ENCODE results near the gene CREB5.
"Not testable (repeated sequence)": the region's sequence is repeated elsewhere in the genome, so short reads cannot be mapped to it uniquely, and the experiment has no call there.

Gene CREB5

DNA sequence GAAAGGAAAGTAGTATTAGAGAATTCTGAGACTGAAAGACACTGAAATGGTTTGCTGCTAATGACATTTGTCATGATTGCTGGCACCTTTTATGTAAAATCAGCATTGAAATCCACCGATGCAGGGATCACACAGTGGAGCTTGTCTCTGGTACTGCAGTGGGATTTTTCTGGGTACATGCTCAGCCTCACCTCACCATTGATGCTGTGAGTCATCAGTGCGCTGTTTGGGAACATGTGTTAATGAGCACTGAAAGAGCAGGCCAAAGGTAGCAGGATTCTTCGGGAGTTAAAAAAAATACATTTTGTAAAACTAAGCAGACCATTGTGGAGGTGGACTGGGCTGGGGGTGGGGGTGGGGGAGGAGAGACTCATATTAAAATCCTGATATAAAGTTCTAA, 174.9 kb downstream of the CREB5 start:
- DNase-seq = no peak

DNA sequence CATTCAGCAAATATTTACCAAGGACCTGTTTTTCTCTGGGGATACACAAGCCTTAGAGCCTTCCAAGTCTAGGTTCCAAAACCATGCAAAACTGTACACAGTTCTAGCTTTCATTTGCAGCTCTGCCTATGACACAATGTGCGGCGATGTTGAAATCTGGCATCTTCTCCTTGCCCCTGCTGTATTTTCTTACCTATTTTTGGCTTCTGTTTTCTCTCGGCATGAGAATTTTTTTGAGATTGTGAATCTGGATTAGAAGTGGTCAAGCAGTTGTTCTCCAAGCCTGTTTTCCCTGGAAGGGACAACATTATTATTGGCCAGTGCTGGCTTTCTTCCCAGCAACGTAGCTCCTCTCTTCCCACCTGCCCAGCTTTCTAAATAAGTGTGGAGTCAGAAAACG, 176.3 kb downstream of the CREB5 start:
- DNase-seq = no peak

GRCh38 chr7:28591041-28591674, 178.8 kb downstream of the CREB5 start:
- no peak for DNase-seq

DNA sequence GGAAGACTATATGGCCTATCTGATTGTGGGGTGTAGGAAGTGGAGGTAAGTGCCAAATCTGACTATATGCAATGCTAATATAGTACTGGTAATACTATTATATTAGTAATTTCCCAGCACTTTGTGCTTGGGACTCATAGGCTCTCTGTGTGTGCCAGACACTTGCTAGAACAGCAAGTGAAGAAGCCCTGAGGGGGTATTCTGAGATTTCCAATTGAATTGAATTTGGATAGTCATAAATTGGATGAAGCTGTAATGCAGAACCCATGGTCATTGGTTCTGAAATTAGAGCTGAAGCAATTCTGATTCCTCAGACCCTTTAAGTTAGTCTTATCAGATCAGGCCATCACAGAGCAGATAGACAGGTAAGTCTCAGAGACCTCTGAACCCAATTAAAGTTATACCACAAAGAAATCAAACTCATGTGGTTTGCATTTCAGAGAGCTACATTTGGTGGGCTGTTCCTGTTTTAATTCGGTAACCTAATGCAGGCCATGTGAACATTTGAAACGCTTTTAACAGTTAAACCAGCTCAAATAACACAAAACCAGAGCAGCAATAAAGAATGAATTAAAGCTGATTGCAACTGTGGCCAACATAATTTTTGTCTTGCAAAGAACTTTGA, 179.5 kb downstream of the CREB5 start:
- DNase-seq = no peak

DNA sequence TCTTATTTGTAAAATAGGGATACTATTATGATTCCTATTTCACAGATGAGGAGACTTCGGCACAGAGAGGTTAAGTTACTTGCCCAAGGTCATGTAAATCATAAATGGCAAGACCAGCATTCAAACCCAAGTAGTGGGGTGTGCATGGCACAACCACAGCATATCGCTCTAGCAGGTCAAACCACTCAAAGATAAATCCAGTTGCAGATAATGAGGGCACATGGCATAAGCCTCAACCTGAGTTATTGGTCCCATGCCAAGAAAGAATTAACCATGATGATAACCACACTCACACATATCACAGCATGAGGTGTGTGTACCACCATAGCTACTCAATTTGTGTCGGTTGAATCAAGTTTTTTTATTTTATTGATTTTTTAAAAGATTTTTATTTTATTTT, 180.5 kb downstream of the CREB5 start:
- no peak for DNase-seq

- no peak for DNase-seq
Observed at GRCh38 chr7:28595076-28595475, 182.8 kb downstream of the CREB5 start.

- DNase-seq = no peak
Observed at GRCh38 chr7:28595801-28596200, 183.5 kb downstream of the CREB5 start.

DNA sequence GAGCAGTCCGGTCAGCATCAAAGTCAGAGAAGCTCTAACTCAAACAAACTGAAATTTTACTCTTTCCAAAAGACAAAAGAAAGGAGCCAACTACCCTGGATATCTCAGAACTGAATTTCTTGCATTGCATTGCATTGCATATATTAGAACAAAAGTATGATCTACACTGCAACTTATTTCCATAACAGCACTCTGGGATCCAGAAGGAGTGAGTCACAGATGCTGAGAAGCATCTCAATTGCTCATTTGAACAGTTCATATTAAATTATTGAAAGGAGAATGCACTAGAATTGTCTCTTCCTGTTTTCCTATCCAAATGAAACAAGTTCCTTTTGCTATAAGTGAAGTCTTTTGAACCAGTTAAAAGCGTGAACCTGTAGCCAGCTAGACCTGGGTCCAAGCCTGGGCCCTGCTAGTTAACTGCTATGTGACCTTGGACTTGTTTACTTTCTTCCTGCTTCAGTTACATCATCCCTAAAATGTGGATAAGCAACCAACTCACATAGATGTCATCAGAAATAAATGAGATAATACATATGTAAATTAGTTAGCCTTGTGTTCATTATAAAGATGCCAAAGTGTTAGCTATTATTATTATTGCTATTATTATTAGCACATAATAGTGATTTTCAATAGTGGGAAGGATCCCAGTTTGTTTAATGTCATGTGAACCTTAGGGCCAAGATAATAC, 184.1 kb downstream of the CREB5 start:
- no peak for DNase-seq

DNA sequence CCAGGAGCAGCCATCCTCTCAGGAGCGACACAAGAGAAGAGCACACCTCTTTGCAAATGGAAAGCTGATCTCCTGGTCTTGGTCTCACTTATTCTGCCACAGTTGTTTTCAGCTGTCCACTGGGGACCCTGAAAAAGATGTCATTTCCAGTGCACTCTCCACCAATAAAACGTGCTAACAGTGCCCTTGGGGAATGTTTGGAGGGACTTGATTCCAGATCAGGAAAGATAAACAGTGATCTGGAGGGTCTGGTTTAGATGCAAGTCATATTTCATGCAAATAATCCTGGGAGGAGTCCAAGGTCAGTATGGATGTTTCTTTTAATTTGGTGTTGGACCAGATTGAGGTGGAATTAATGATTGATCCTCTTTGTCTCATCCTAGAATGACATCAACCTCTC, 185.0 kb downstream of the CREB5 start:
- no peak for DNase-seq

DNA sequence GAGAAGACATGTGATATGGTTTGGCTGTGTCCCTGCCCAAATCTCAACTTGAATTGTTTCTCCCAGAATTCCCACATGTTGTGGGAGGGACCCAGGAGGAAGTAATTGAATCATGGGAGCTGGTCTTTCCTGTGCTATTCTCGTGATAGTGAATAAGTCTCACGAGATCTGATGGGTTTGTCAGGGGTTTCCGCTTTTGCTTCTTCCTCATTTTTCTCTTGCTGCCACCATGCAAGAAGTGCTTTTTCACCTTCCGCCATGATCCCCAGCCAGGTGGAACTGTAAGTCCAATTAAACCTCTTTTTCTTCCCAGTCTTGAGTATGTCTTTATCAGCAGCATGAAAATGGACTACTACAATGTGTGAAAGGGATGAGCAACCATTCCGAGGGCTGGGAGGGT, 185.7 kb downstream of the CREB5 start:
- DNase-seq = not testable (repeated sequence)

DNA sequence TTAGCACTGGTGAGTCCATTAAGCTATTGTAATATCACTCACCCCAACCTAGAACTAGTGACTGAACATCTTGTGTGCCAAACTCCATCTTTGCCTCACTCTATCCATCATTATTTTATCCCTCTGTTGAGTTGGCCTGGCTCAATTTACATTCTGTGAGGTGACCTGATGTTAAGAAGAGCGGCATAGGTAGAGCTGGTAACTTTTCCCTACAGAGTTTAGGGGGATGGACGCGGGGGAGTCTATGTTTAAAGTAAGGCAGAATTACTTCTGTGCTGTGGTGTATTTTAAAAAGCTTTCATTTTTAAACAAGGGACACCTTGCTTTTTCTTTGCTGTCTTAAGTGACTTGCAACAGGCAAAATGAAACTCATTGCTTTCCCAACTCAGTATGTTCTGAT, 186.3 kb downstream of the CREB5 start:
- no peak for DNase-seq

DNA sequence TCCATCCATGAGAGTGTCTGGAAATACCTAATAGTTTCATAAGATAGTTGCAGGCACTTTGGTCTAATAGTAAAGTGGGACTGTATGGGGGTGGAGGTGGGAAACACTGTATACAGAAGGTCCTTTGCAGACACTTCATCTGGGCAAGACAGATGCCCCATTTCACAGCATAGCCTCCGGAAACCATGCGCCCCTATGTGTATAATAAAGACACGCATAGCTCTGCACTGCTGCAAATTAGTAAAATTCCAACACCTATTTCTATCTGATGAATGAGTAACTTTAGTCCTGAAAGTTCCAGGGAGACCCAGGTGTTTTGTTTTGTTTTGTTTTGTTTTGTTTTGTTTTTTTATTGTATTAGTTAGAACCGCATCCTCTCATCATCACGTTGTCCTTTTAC, 187.1 kb downstream of the CREB5 start:
- DNase-seq = no peak

DNA sequence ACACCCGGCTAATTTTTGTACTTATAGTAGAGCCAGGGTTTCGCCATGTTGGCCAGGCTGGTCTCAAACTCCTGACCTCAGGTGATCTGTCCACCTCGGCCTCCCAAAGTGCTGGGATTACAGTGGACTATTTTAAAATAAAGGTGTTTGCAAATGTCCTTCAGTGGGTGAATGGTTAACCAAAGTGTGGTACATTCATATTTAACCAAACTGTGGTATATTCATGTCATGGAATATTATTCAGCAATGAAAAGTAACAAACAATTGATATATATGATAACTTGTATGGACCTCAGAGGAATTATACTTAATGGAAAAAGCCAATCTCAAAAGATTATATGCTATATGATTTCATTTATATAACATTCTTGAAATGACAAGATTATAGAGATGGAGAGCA, 190.0 kb downstream of the CREB5 start:
- DNase-seq = no peak

GRCh38 chr7:28605427-28606085, 193.2 kb downstream of the CREB5 start:
- no peak for DNase-seq

DNA sequence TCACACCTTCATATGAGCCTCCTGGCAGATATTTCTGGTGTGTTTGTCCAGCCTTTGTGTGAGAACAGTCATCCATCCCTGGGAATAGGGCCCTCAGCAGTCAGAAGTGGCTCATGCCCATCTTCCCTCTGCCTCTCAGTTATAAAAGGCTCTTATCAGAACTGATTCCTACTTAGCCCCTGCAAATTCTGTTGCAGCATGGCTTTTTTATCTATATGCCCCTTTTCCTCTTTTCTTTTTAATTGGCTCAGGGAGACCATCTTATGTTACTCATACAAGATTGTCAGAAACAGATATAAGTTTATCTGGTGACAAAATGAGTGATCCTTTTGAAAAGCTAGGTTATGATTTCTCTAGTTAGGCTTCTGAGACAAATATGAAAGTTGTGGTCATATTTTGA, 194.1 kb downstream of the CREB5 start:
- no peak for DNase-seq

GRCh38 chr7:28607855-28608193, 195.5 kb downstream of the CREB5 start:
- no peak for DNase-seq

GRCh38 chr7:28608237-28608656, 195.9 kb downstream of the CREB5 start:
- DNase-seq = no peak

DNA sequence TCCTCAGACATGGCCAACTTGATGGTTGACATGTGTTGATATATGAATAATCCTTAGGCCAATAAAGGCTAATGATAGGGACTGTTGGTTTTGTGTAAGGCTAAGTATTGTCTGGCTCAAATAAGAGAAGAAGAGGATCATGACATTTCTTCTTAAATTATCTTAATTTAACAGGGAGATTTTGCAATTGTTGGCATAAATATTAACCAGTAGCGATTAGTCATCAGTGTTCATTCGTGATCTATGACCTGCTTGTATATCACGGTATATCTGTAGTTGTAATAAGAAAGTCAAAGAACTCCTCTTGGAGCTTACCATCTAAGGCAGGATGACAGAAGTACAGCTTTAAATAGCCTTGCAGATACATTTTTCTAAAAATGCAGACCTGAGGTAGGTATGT, 196.4 kb downstream of the CREB5 start:
- DNase-seq = no peak

- DNase-seq = no peak
Observed at GRCh38 chr7:28609608-28610007, 197.3 kb downstream of the CREB5 start.

DNA sequence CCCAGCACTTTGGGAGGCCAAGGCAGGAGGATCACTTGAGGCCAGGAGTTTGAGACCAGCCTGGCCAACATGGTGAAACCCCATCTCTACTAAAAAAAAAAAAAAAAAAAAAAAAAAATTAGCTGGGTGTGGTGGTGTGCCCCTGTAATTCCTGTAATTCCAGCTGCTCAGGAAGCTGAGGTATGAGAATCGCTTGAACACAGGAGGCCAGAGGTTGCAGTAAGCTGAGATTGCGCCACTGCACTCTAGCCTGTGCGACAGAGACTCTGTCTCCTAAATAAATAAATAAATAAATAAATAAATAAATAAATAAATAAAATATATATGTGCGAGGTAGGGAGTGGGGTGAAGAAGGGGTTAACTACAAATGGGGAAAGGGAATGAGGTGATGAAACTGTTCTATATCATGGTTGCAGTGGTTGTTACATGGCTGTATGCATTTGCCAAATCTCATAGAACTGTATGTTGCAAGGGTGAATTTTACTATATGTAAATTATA, 199.1 kb downstream of the CREB5 start:
- not testable (repeated sequence) for DNase-seq

- DNase-seq = no peak
Observed at GRCh38 chr7:28613262-28613661, 200.9 kb downstream of the CREB5 start.

- DNase-seq = no peak
Observed at GRCh38 chr7:28615091-28615490, 202.8 kb downstream of the CREB5 start.

DNA sequence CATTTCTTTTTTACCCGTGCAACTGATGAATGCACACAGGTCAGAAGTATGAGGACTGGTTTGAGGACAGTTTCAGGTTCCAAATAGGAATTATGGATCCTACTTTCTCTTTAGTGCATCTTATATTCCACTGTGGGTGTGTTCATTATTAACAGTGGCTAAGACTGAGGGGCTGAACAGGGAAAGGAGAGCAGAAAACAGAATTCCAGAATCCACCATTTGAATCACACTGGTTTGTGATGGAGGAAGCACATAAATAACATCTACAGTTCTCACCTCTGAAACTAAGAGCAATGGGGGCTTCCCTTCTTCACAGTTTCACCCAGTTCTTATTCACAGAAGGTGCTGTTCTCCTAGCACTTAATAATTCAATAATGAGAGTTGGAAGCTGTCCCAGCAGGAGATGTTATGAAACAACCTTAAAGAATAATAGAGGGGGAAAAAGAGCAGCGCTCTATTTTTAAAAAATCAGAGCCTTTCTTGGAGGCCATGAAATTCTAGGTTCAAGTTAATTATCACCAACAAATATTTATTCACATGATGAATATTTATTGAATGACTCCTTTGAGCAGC, 205.1 kb downstream of the CREB5 start:
- no peak for DNase-seq

GRCh38 chr7:28618383-28618782, 206.1 kb downstream of the CREB5 start:
- DNase-seq = no peak

Measured in right hindlimb (tissue), 1 donor.